Loucy (cell line): Measurements from ENCODE around the gene ADAR.

Source experiments
- H2AFZ ChIP-seq: fragments of 200-600 bp; sonication (generic); 2 replicates; pipeline ENCODE4 v1.6.0; 2016; ENCODE audit warnings: antibody characterized with exemption, mild to moderate bottlenecking, low read length, moderate library complexity
- H3F3A ChIP-seq: fragments of 200-600 bp; 2 replicates; pipeline ENCODE4 v1.6.0; 2016; ENCODE audit warnings: antibody characterized with exemption, low read depth, mild to moderate bottlenecking
- H3K27me3 ChIP-seq: fragments of 200-600 bp; sonication (generic); 2 replicates; pipeline ENCODE4 v1.6.1; 2014; ENCODE audit warnings: low read length, mild to moderate bottlenecking; ENCODE audit not compliant: insufficient read depth, poor library complexity, severe bottlenecking
- H3K36me3 ChIP-seq: fragments of 200-600 bp; sonication (generic); 2 replicates; pipeline ENCODE4 v1.6.1; 2016; ENCODE audit warnings: low read length; ENCODE audit not compliant: insufficient read depth
- H3K4me1 ChIP-seq: fragments of 200-600 bp; sonication (generic); 2 replicates; pipeline ENCODE4 v1.5.1; 2014; ENCODE audit warnings: low read length, mild to moderate bottlenecking; ENCODE audit not compliant: insufficient read depth, poor library complexity, severe bottlenecking
- H3K4me2 ChIP-seq: fragments of 200-600 bp; sonication (generic); 2 replicates; pipeline ENCODE4 v1.6.0; 2014; ENCODE audit warnings: antibody characterized with exemption, low read length, low read depth, mild to moderate bottlenecking; ENCODE audit not compliant: poor library complexity, severe bottlenecking
- H3K4me3 ChIP-seq: fragments of 200-600 bp; sonication (generic); 2 replicates; pipeline ENCODE4 v1.5.1; 2014; ENCODE audit warnings: low read length, mild to moderate bottlenecking, mixed read lengths; ENCODE audit not compliant: poor library complexity, severe bottlenecking
- H3K79me2 ChIP-seq: fragments of 200-600 bp; sonication (generic); 2 replicates; pipeline ENCODE4 v1.6.1; 2014; ENCODE audit warnings: low read length; ENCODE audit not compliant: insufficient read depth
- H3K9ac ChIP-seq: fragments of 200-600 bp; sonication (generic); 2 replicates; pipeline ENCODE4 v1.6.0; 2014; ENCODE audit warnings: mild to moderate bottlenecking, low read depth, low read length, moderate library complexity; ENCODE audit not compliant: poor library complexity, severe bottlenecking
- H3K9me2 ChIP-seq: fragments of 200-600 bp; sonication (generic); replicated peaks from 2 replicates; pipeline ENCODE4 v1.6.1; 2016; ENCODE audit warnings: low read depth, low read length, mixed read lengths
- H3K9me3 ChIP-seq: fragments of 200-600 bp; sonication (generic); 2 replicates; pipeline ENCODE4 v1.6.1; 2014; ENCODE audit warnings: mild to moderate bottlenecking, antibody characterized with exemption, low read length, low read depth; ENCODE audit not compliant: insufficient read depth
- H4K20me1 ChIP-seq: fragments of 200-600 bp; sonication (generic); 2 replicates; pipeline ENCODE4 v1.6.0; 2014; ENCODE audit warnings: antibody characterized with exemption, low read length, mild to moderate bottlenecking; ENCODE audit not compliant: insufficient read depth, poor library complexity, severe bottlenecking
- EZH2phosphoT487 ChIP-seq: fragments of 200-600 bp; IDR thresholded peaks from 2 replicates; pipeline ENCODE4 v1.6.1; 2018; ENCODE audit warnings: antibody characterized with exemption, mild to moderate bottlenecking, moderate library complexity, borderline replicate concordance
- TF ChIP-seq, protein P1 (sequence below): fragments of 200-600 bp; sonication (generic); conservative IDR thresholded peaks from 2 replicates; pipeline ENCODE4 v1.5.1; 2014; ENCODE audit warnings: mild to moderate bottlenecking, antibody characterized with exemption, low read length

The ADAR gene

DNA sequence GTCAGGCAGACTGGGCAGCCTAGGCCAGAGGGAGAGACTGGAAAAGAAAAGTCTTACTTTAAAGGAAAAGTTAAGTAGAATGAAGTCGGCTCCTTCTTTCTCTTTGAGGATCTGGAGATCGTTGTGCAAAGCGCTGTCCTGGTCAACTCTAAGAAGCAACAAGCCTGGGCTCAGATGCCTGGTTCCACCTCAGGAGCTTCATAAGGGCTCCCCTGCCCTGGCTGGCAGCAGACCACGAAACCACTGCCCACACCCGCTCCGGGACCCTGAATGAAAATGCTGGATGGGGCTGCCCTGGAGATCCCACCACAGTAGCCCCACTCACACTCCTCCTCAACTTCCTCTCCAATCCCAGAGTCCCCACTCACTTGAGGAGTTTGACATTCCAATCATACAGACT is 56.0 kb downstream of the ADAR start:
- peaks cover 33% of the 10 kb centered on the region for H4K20me1 ChIP-seq
- no peaks in the 10 kb centered on the region for H3K9me3 ChIP-seq

DNA sequence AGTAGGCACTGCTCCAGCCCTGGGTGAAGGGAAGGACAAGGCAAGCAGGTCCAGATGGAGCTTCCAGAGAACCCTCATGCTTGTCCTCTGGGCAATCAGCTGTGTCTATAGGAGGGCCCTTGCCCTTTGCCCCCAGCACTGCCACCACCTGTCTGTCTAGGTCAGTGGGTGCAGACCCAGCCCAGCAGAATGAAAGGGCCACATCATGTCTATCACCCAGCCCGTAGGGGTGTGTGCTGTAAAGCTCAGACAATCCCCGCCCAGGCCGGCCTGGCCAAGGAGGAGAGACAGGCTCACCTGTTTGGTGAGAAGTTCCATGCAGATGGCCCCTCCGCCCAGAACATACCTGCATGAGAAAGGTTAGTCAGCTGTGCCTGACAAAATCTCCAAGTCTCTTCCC is 56.5 kb downstream of the ADAR start:
- H3K27me3 ChIP-seq, result no peaks in the 10 kb centered on the region
- no peaks in the 10 kb centered on the region for H3K9me3 ChIP-seq
- TF ChIP-seq, protein P1, sequence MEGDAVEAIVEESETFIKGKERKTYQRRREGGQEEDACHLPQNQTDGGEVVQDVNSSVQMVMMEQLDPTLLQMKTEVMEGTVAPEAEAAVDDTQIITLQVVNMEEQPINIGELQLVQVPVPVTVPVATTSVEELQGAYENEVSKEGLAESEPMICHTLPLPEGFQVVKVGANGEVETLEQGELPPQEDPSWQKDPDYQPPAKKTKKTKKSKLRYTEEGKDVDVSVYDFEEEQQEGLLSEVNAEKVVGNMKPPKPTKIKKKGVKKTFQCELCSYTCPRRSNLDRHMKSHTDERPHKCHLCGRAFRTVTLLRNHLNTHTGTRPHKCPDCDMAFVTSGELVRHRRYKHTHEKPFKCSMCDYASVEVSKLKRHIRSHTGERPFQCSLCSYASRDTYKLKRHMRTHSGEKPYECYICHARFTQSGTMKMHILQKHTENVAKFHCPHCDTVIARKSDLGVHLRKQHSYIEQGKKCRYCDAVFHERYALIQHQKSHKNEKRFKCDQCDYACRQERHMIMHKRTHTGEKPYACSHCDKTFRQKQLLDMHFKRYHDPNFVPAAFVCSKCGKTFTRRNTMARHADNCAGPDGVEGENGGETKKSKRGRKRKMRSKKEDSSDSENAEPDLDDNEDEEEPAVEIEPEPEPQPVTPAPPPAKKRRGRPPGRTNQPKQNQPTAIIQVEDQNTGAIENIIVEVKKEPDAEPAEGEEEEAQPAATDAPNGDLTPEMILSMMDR, result no peak
- TF ChIP-seq EZH2phosphoT487, result no peak
- no peak overlapping the region for H3K4me2 ChIP-seq
- H3K9ac ChIP-seq, result no peak overlapping the region
- peaks cover 26% of the 10 kb centered on the region for H3K4me1 ChIP-seq
- H2AFZ ChIP-seq, result no peak overlapping the region
- no peak overlapping the region for H3K4me3 ChIP-seq
- H3K79me2 ChIP-seq, result peaks cover 41% of the 10 kb centered on the region
- no peaks in the 10 kb centered on the region for H3F3A ChIP-seq
- peaks cover 67% of the 10 kb centered on the region; the same call in 1 of the 2 replicates for H3K36me3 ChIP-seq
- H4K20me1 ChIP-seq, result peaks cover 27% of the 10 kb centered on the region
- H3K9me2 ChIP-seq, result no peaks in the 10 kb centered on the region

More for the DNA sequence above, 56.0 kb downstream of the ADAR start:
- Histone ChIP-seq H3K9me2 (no peaks in the 10 kb centered on the region), H3K36me3 (peaks cover 67% of the 10 kb centered on the region; the same call in 1 of the 2 replicates), H3K79me2 (peaks cover 47% of the 10 kb centered on the region), H3K4me1 (peaks cover 32% of the 10 kb centered on the region), H3K9ac (no peak overlapping the region), H3K4me2 (no peak overlapping the region), H3F3A (no peaks in the 10 kb centered on the region), H2AFZ (no peak overlapping the region), H3K27me3 (no peaks in the 10 kb centered on the region), H3K4me3 (no peak overlapping the region)
- TF ChIP-seq EZH2phosphoT487, result no peak
- TF ChIP-seq, protein P1, result no peak

DNA sequence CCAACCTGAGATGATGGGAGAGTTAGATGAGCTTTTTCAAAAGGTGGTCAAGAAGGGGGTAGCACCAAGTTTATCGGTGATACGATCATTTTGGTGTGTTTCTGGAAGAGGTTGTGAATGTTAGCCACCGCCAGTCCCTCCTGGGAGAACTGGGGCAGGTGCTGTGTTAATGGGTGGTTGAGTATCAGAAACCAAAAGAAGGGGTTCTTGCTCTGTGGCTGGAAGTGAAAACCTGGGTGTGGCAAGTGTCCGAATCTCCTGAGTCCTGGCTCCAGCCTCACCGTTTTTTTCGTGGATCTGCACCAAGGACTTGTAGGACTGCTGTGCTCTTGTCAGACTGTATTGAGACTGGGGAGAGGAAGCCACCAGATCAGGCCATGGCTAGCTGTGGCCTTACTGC is 57.3 kb downstream of the ADAR start:
- Histone ChIP-seq H3K36me3 (peaks cover 67% of the 10 kb centered on the region; the same call in 1 of the 2 replicates), H4K20me1 (peaks cover 19% of the 10 kb centered on the region), H3K9me3 (no peaks in the 10 kb centered on the region), H3K79me2 (peaks cover 33% of the 10 kb centered on the region), H3F3A (no peaks in the 10 kb centered on the region), H2AFZ (no peak overlapping the region), H3K4me3 (no peak overlapping the region), H3K9ac (no peak overlapping the region), H3K4me1 (peaks cover 19% of the 10 kb centered on the region), H3K9me2 (no peaks in the 10 kb centered on the region), H3K27me3 (no peaks in the 10 kb centered on the region), H3K4me2 (no peak overlapping the region)
- TF ChIP-seq, protein P1, result no peak
- no peak for TF ChIP-seq EZH2phosphoT487
